Activated CD8-positive, alpha-beta T cell treated with anti-CD3 and anti-CD28 coated beads, Interleukin-2, amount 10 ng/mL, durations not matched to agents 7 days and 5 days (primary cell): Measurements from ENCODE around the gene FAM13A. TPM values are rescaled to one million over a fixed set of nuclear protein-coding genes. Genes with fewer than 3 reads are reported as not detected.
"Not testable (repeated sequence)": the region's sequence is repeated elsewhere in the genome, so short reads cannot be mapped to it uniquely, and the experiment has no call there.

Experiments used
- ATAC-seq: fragments of 150-1000 bp; cut with Tn5 transposase; one replicate; pipeline ENCODE4 v1.10.0; 2021; ENCODE audit warnings: moderate library complexity
- CTCF ChIA-PET: fragments of 350-600 bp; sonication (Branson Sonifier 250); formaldehyde crosslinking; loops from one replicate; lab custom pipeline; 2021; ENCODE audit warnings: antibody characterized with exemption; lab: Charles Lee
- POLR2A ChIA-PET: fragments of 350-600 bp; sonication (Branson Sonifier 250); formaldehyde crosslinking; loops from one replicate; lab custom pipeline; 2021; ENCODE audit warnings: antibody characterized with exemption; lab: Charles Lee
- DNase-seq: peaks from one replicate; pipeline ENCODE4 v3.0.0-alpha.2; 2020
- H3K27ac Mint-ChIP-seq: one replicate; pipeline ENCODE4 v1.8.0; 2021; ENCODE audit warnings: mild to moderate bottlenecking, mixed read lengths
- H3K27me3 Mint-ChIP-seq: one replicate; pipeline ENCODE4 v1.8.0; 2021; ENCODE audit warnings: low read depth, mixed read lengths
- H3K36me3 Mint-ChIP-seq: one replicate; pipeline ENCODE4 v1.8.0; 2021; ENCODE audit warnings: low read depth, mixed read lengths
- H3K4me1 Mint-ChIP-seq: one replicate; pipeline ENCODE4 v1.8.0; 2021; ENCODE audit warnings: low read depth, mixed read lengths
- H3K4me3 Mint-ChIP-seq: one replicate; pipeline ENCODE4 v1.8.0; 2021; ENCODE audit warnings: mild to moderate bottlenecking, mixed read lengths
- H3K9me3 Mint-ChIP-seq: one replicate; pipeline ENCODE4 v1.8.0; 2022; ENCODE audit warnings: mixed read lengths; ENCODE audit not compliant: insufficient read depth
- total RNA-seq, 2 experiments: library from RNA; stranded (reverse); gene quantifications; one replicate each; pipeline ENCODE4 v1.2.3, GENCODE V29; 2021

FAM13A gene
- total RNA-seq, 2 experiments from 2014 or later: 4.5 to 4.7 TPM

GRCh38 chr4:89036535-89036934 is 20.4 kb downstream of the FAM13A start:
- ATAC-seq: no peak
- Mint-ChIP-seq H3K27ac (no peak overlapping the region), H3K27me3 (no peaks in the 10 kb centered on the region), H3K4me3 (no peak overlapping the region), H3K9me3 (no peaks in the 10 kb centered on the region), H3K4me1 (no peaks in the 10 kb centered on the region), H3K36me3 (no peaks in the 10 kb centered on the region)
- no peak for DNase-seq
- ChIA-PET POLR2A (no interaction called here), CTCF (no interaction called here)

GRCh38 chr4:89031272-89031671 is 25.7 kb downstream of the FAM13A start:
- H3K27ac Mint-ChIP-seq: no peak overlapping the region
- POLR2A ChIA-PET: no interaction called here
- H3K27me3 Mint-ChIP-seq: peaks cover 4% of the 10 kb centered on the region
- no peaks in the 10 kb centered on the region for H3K4me1 Mint-ChIP-seq
- no peak for ATAC-seq
- H3K4me3 Mint-ChIP-seq: no peak overlapping the region
- DNase-seq: no peak
- no peaks in the 10 kb centered on the region for H3K9me3 Mint-ChIP-seq
- CTCF ChIA-PET: interaction anchor here (0.8 kb wide), 1 partner anchor 10 kb away, joined by 3 read pairs; no protein-coding TSS in a partner anchor
- H3K36me3 Mint-ChIP-seq: no peaks in the 10 kb centered on the region

GRCh38 chr4:89029591-89029990 is 27.4 kb downstream of the FAM13A start:
- Mint-ChIP-seq H3K4me3 (no peak overlapping the region), H3K27ac (no peak overlapping the region), H3K36me3 (no peaks in the 10 kb centered on the region), H3K27me3 (peaks cover 4% of the 10 kb centered on the region), H3K4me1 (no peaks in the 10 kb centered on the region), H3K9me3 (no peaks in the 10 kb centered on the region)
- CTCF ChIA-PET: interaction anchor here (1.4 kb wide), 1 partner anchor 211 kb away, joined by 5 read pairs; no protein-coding TSS in a partner anchor
- no peak for DNase-seq
- POLR2A ChIA-PET: no interaction called here
- ATAC-seq: no peak

GRCh38 chr4:89026542-89026941 is 30.4 kb downstream of the FAM13A start:
- H3K27ac Mint-ChIP-seq: no peak overlapping the region
- no peak for ATAC-seq
- H3K4me3 Mint-ChIP-seq: no peak overlapping the region
- DNase-seq: no peak
- H3K4me1 Mint-ChIP-seq: no peaks in the 10 kb centered on the region
- no peaks in the 10 kb centered on the region for H3K9me3 Mint-ChIP-seq
- H3K36me3 Mint-ChIP-seq: no peaks in the 10 kb centered on the region
- ChIA-PET POLR2A (no interaction called here), CTCF (no interaction called here)
- H3K27me3 Mint-ChIP-seq: peaks cover 4% of the 10 kb centered on the region

- peak; percentile 70 for DNase-seq
- POLR2A ChIA-PET: no interaction called here
- no peak overlapping the region for H3K4me3 Mint-ChIP-seq
These were observed 32.8 kb downstream of the FAM13A start for GRCh38 chr4:89024051-89024675.

GRCh38 chr4:89023140-89023539 is 33.8 kb downstream of the FAM13A start:
- CTCF ChIA-PET: interaction anchor here (0.7 to 8.2 kb wide), 17 partner anchors 17 to 508 kb away, joined by 3 to 173 read pairs (median 4); no protein-coding TSS in a partner anchor
- no peaks in the 10 kb centered on the region for H3K36me3 Mint-ChIP-seq
- H3K4me3 Mint-ChIP-seq: no peak overlapping the region
- ATAC-seq (no peak), DNase-seq (no peak)
- H3K9me3 Mint-ChIP-seq: no peaks in the 10 kb centered on the region
- no peaks in the 10 kb centered on the region for H3K4me1 Mint-ChIP-seq
- H3K27ac Mint-ChIP-seq: no peak overlapping the region
- POLR2A ChIA-PET: no interaction called here
- no peaks in the 10 kb centered on the region for H3K27me3 Mint-ChIP-seq

More at GRCh38 chr4:89024051-89024675, 32.8 kb downstream of the FAM13A start:
- peak; percentile 94 for ATAC-seq
- Mint-ChIP-seq H3K36me3 (no peaks in the 10 kb centered on the region), H3K27me3 (no peaks in the 10 kb centered on the region), H3K4me1 (no peaks in the 10 kb centered on the region), H3K9me3 (no peaks in the 10 kb centered on the region), H3K27ac (no peak overlapping the region)
- CTCF ChIA-PET: interaction anchor here (0.7 to 8.2 kb wide), 20 partner anchors 16 to 502 kb away, joined by 3 to 173 read pairs (median 3); no protein-coding TSS in a partner anchor

- Mint-ChIP-seq H3K27ac (no peak overlapping the region), H3K27me3 (no peaks in the 10 kb centered on the region), H3K4me1 (no peaks in the 10 kb centered on the region), H3K9me3 (no peaks in the 10 kb centered on the region), H3K4me3 (no peak overlapping the region), H3K36me3 (no peaks in the 10 kb centered on the region)
- ChIA-PET CTCF (interaction anchor here (0.8 to 8.2 kb wide), 10 partner anchors 106 to 508 kb away, joined by 3 to 173 read pairs (median 6); no protein-coding TSS in a partner anchor), POLR2A (no interaction called here)
- ATAC-seq: no peak
- no peak for DNase-seq
These were observed 34.4 kb downstream of the FAM13A start for GRCh38 chr4:89022426-89023128.

- ChIA-PET CTCF (interaction anchor here (0.9 to 8.2 kb wide), 5 partner anchors 204 to 802 kb away, joined by 3 to 173 read pairs (median 19); no protein-coding TSS in a partner anchor), POLR2A (interaction anchor here (0.6 kb wide), 1 partner anchor 483 kb away, joined by 3 read pairs; no protein-coding TSS in a partner anchor)
- no peaks in the 10 kb centered on the region for H3K9me3 Mint-ChIP-seq
- no peaks in the 10 kb centered on the region for H3K27me3 Mint-ChIP-seq
- no peaks in the 10 kb centered on the region for H3K36me3 Mint-ChIP-seq
- H3K4me3 Mint-ChIP-seq: no peak overlapping the region
- H3K27ac Mint-ChIP-seq: no peak overlapping the region
- no peak for DNase-seq
- ATAC-seq: no peak
- no peaks in the 10 kb centered on the region for H3K4me1 Mint-ChIP-seq
These were observed 35.3 kb downstream of the FAM13A start for GRCh38 chr4:89021684-89022083.

- Mint-ChIP-seq H3K27me3 (no peaks in the 10 kb centered on the region), H3K4me1 (no peaks in the 10 kb centered on the region), H3K36me3 (no peaks in the 10 kb centered on the region), H3K4me3 (no peak overlapping the region), H3K9me3 (no peaks in the 10 kb centered on the region), H3K27ac (no peak overlapping the region)
- ATAC-seq: no peak
- POLR2A ChIA-PET: no interaction called here
- no peak for DNase-seq
- CTCF ChIA-PET: interaction anchor here (0.9 to 8.2 kb wide), 5 partner anchors 203 to 802 kb away, joined by 3 to 173 read pairs (median 19); no protein-coding TSS in a partner anchor
These were observed 35.9 kb downstream of the FAM13A start for GRCh38 chr4:89021062-89021461.

GRCh38 chr4:89014897-89015296 is 42.1 kb downstream of the FAM13A start:
- CTCF ChIA-PET, H3K36me3 Mint-ChIP-seq, H3K4me3 Mint-ChIP-seq, POLR2A ChIA-PET, H3K27me3 Mint-ChIP-seq, DNase-seq, ATAC-seq, H3K9me3 Mint-ChIP-seq, H3K4me1 Mint-ChIP-seq, H3K27ac Mint-ChIP-seq: not testable (repeated sequence)

- H3K36me3 Mint-ChIP-seq: no peaks in the 10 kb centered on the region
- H3K4me3 Mint-ChIP-seq: no peak overlapping the region
- H3K27ac Mint-ChIP-seq: no peak overlapping the region
- DNase-seq: no peak
- H3K9me3 Mint-ChIP-seq: no peaks in the 10 kb centered on the region
- H3K27me3 Mint-ChIP-seq: peaks cover 3% of the 10 kb centered on the region
- H3K4me1 Mint-ChIP-seq: no peaks in the 10 kb centered on the region
- no peak for ATAC-seq
- ChIA-PET CTCF (no interaction called here), POLR2A (no interaction called here)
These were observed 47.1 kb downstream of the FAM13A start for GRCh38 chr4:89009761-89010369.
